Liver (tissue), 9 donors: ENCODE results near the gene KCNK10. TPM values are rescaled to one million over a fixed set of nuclear protein-coding genes. Genes with fewer than 3 reads are reported as not detected.

Experiments
- DNase-seq: peaks from one replicate; pipeline ENCODE4 v3.0.0-alpha.2; 2017; ENCODE audit warnings: low spot score
- H3K27ac ChIP-seq, 2 donors: one replicate each; pipeline ENCODE4 v1.7.0; 2013; ENCODE audit warnings: inconsistent platforms in 2 of 2, low read length in 2 of 2, control low read depth in 1 of 2, low read depth in 1 of 2, mild to moderate bottlenecking in 1 of 2
- H3K27me3 ChIP-seq, 4 donors: one replicate each; pipeline versions ENCODE4 v1.6.1 to v1.7.0; 2013; ENCODE audit warnings: low read length in 3 of 4, inconsistent platforms in 1 of 4, mild to moderate bottlenecking in 1 of 4, moderate library complexity in 1 of 4; ENCODE audit not compliant: control insufficient read depth in 4 of 4, insufficient read depth in 4 of 4
- H3K36me3 ChIP-seq, 4 donors: one replicate each; pipeline versions ENCODE4 v1.6.1 to v1.7.0; 2013; ENCODE audit warnings: low read length in 3 of 4, mild to moderate bottlenecking in 3 of 4, low read depth in 1 of 4, moderate library complexity in 1 of 4; ENCODE audit not compliant: control insufficient read depth in 4 of 4, insufficient read depth in 3 of 4
- H3K4me1 ChIP-seq, 4 donors: one replicate each; pipeline versions ENCODE4 v1.6.1 to v1.7.0; 2013; ENCODE audit warnings: low read length in 3 of 4, mild to moderate bottlenecking in 3 of 4, moderate library complexity in 1 of 4; ENCODE audit not compliant: control insufficient read depth in 4 of 4, insufficient read depth in 4 of 4
- H3K4me3 ChIP-seq, 3 donors: one replicate each; pipeline versions ENCODE4 v1.6.1 to v1.7.0; 2013; ENCODE audit warnings: low read length in 3 of 3, control low read depth in 1 of 3, low read depth in 1 of 3, mild to moderate bottlenecking in 1 of 3
- H3K9ac ChIP-seq, 2 donors: one replicate each; pipeline ENCODE4 v1.7.0; 2013; ENCODE audit warnings: low read length in 2 of 2, mild to moderate bottlenecking in 2 of 2, moderate library complexity in 2 of 2, control low read depth in 1 of 2, low read depth in 1 of 2
- H3K9me3 ChIP-seq, 4 donors: one replicate each; pipeline versions ENCODE4 v1.6.1 to v1.7.0; 2013; ENCODE audit warnings: low read length in 3 of 4; ENCODE audit not compliant: control insufficient read depth in 4 of 4
- ATF3 ChIP-seq: IDR thresholded peaks from 2 replicates; pipeline ENCODE4 v1.6.1; 2016; ENCODE audit warnings: antibody characterized with exemption
- CTCF ChIP-seq: fragments of 150-350 bp; IDR thresholded peaks from 2 replicates; pipeline ENCODE4 v1.5.1; 2017; ENCODE audit warnings: improper control_type of control experiment, low read depth, low read length; ENCODE audit not compliant: missing input control
- EGR1 ChIP-seq, 2 donors: IDR thresholded peaks; 2 replicates each; pipeline ENCODE4 v1.6.1; 2016 to 2018; ENCODE audit warnings: antibody characterized with exemption in 2 of 2, low read depth in 2 of 2
- FOXA1 ChIP-seq: IDR thresholded peaks from 2 replicates; pipeline ENCODE4 v1.6.1; 2016; ENCODE audit warnings: antibody characterized with exemption
- FOXA2 ChIP-seq: IDR thresholded peaks from 2 replicates; pipeline ENCODE4 v1.6.1; 2016; ENCODE audit warnings: antibody characterized with exemption
- GABPA ChIP-seq, 2 donors: IDR thresholded peaks in 1 of 2; conservative IDR thresholded peaks in 1 of 2; 2 replicates each; pipeline ENCODE4 v1.6.1; 2016; ENCODE audit warnings: antibody characterized with exemption in 2 of 2, mild to moderate bottlenecking in 1 of 2, moderate library complexity in 1 of 2
- HNF4A ChIP-seq, 2 donors: conservative IDR thresholded peaks; 2 replicates each; pipeline ENCODE4 v1.6.1; 2016; ENCODE audit warnings: antibody characterized with exemption in 2 of 2, mild to moderate bottlenecking in 2 of 2
- HNF4G ChIP-seq: IDR thresholded peaks from 2 replicates; pipeline ENCODE4 v1.6.1; 2016; ENCODE audit warnings: antibody characterized with exemption
- MAX ChIP-seq: IDR thresholded peaks from 2 replicates; pipeline ENCODE4 v1.6.1; 2016; ENCODE audit warnings: antibody characterized with exemption
- NR2F2 ChIP-seq: IDR thresholded peaks from 2 replicates; pipeline ENCODE4 v1.6.1; 2016; ENCODE audit warnings: antibody characterized with exemption
- RAD21 ChIP-seq, 2 donors: IDR thresholded peaks; 2 replicates each; pipeline ENCODE4 v1.6.1; 2016; ENCODE audit warnings: antibody characterized with exemption in 2 of 2, mild to moderate bottlenecking in 2 of 2
- REST ChIP-seq: IDR thresholded peaks from 2 replicates; pipeline ENCODE4 v1.6.1; 2016; ENCODE audit warnings: antibody characterized with exemption, mild to moderate bottlenecking
- RXRA ChIP-seq, 2 donors: IDR thresholded peaks; 2 replicates each; pipeline ENCODE4 v1.6.1; 2017 to 2018; ENCODE audit warnings: antibody characterized with exemption in 2 of 2, mild to moderate bottlenecking in 1 of 2
- SP1 ChIP-seq: IDR thresholded peaks from 2 replicates; pipeline ENCODE4 v1.6.1; 2018; ENCODE audit warnings: antibody characterized with exemption, mild to moderate bottlenecking
- TAF1 ChIP-seq: conservative IDR thresholded peaks from 2 replicates; pipeline ENCODE4 v1.6.1; 2016; ENCODE audit warnings: antibody characterized with exemption, mild to moderate bottlenecking
- YY1 ChIP-seq: IDR thresholded peaks from 2 replicates; pipeline ENCODE4 v1.6.1; 2016; ENCODE audit warnings: antibody characterized with exemption, mild to moderate bottlenecking
- ZBTB33 ChIP-seq: IDR thresholded peaks from 2 replicates; pipeline ENCODE4 v1.6.1; 2016; ENCODE audit warnings: antibody characterized with exemption
- whole genome bisulfite sequencing: extraction: QIAGEN DNeasy Blood & Tissue Kit; methylation state at CpG from one replicate; pipeline ENCODE4 v1.1.7; 2013; 5-methylcytosine and 5-hydroxymethylcytosine counted together
- polyA plus RNA-seq, 2 donors: library from polyadenylated mRNA; stranded (reverse) in 1 of 2; unstranded in 1 of 2; fragments of 200-250 nt in 1 of 2; fragments of >200 nt in 1 of 2; fragmentation: Nextera tagmentation in 1 of 2; extraction: Ambion mirVana in 1 of 2; gene quantifications; one replicate each; pipeline versions ENCODE4 v1.2.1 to v1.2.3, GENCODE V29; 2013 to 2015
- total RNA-seq, 2 donors: library from RNA; depleted of rRNA; stranded (reverse); fragments of >200 nt; gene quantifications; one replicate each; pipeline ENCODE4 v1.2.3, GENCODE V29; 2014
- donor health status: healthy.
- donor health status: healthy.
- donor health status: healthy.
- donor health status: healthy.
- donor health status: healthy.

KCNK10 gene
- total and polyA plus RNA-seq, 4 donors: 0.05 TPM; not detected in 3

- H3K9ac ChIP-seq: no peak overlapping the region
- WGBS: 87% methylated on average over 3 of the region's 3 CpGs
- H3K27ac ChIP-seq: no peak overlapping the region
- H3K27me3 ChIP-seq: no peaks in the 10 kb centered on the region
- no peaks in the 10 kb centered on the region for H3K9me3 ChIP-seq
- no peak overlapping the region for H3K4me3 ChIP-seq
- TF ChIP-seq REST (no peak), YY1 (no peak), ATF3 (no peak), HNF4G (no peak), TAF1 (no peak), SP1 (no peak), RXRA (IDR thresholded peaks at IDR 0.05) (no peak), GABPA (IDR thresholded peaks at IDR 0.05 in 1 of 2, conservative IDR thresholded peaks at IDR 0.05 in 1 of 2) (no peak), RAD21 (IDR thresholded peaks at IDR 0.05) (no peak), FOXA2 (no peak), HNF4A (conservative IDR thresholded peaks at IDR 0.05) (no peak)
- H3K36me3 ChIP-seq: no peaks in the 10 kb centered on the region
- DNase-seq: no peak
- H3K4me1 ChIP-seq: no peaks in the 10 kb centered on the region
These were observed 46.0 kb downstream of the KCNK10 start for GRCh38 chr14:88276923-88277596.

GRCh38 chr14:88272390-88273269 lies 50.4 kb downstream of the KCNK10 start:
- no peaks in the 10 kb centered on the region for H3K9me3 ChIP-seq
- TF ChIP-seq CTCF: no peak
- TF ChIP-seq HNF4G: no peak
- no peak for TF ChIP-seq GABPA (IDR thresholded peaks at IDR 0.05 in 1 of 2, conservative IDR thresholded peaks at IDR 0.05 in 1 of 2)
- TF ChIP-seq ATF3: no peak
- no peak for TF ChIP-seq FOXA2
- no peak for TF ChIP-seq YY1
- no peak for TF ChIP-seq ZBTB33
- TF ChIP-seq RAD21 (IDR thresholded peaks at IDR 0.05): no peak
- TF ChIP-seq SP1: no peak
- TF ChIP-seq RXRA (IDR thresholded peaks at IDR 0.05): no peak
- no peak for TF ChIP-seq REST
- TF ChIP-seq NR2F2: no peak
- no peak for TF ChIP-seq FOXA1
- no peak for TF ChIP-seq MAX
- no peak for TF ChIP-seq EGR1 (IDR thresholded peaks at IDR 0.05; ENCODE audit: low read depth in 2 of 2)
- no peak for TF ChIP-seq TAF1
- no peak for TF ChIP-seq HNF4A (conservative IDR thresholded peaks at IDR 0.05)

More at GRCh38 chr14:88272390-88273269, 50.4 kb downstream of the KCNK10 start:
- Histone ChIP-seq H3K9ac (no peak overlapping the region), H3K4me3 (no peak overlapping the region), H3K36me3 (no peaks in the 10 kb centered on the region), H3K27me3 (no peaks in the 10 kb centered on the region), H3K27ac (no peak overlapping the region), H3K4me1 (peaks cover 0 to 2% (median 0%) of the 10 kb centered on the region in 4 donors)
- DNase-seq: no peak
- 92% methylated on average over 10 of the region's 10 CpGs for WGBS
